Liver (tissue), 9 donors: ENCODE data around the gene CEP131. TPM values are rescaled to one million over a fixed set of nuclear protein-coding genes. Genes with fewer than 3 reads are reported as not detected.

Experiments used
- DNase-seq: peaks from one replicate; pipeline ENCODE4 v3.0.0-alpha.2; 2017; ENCODE audit warnings: low spot score
- H3K27ac ChIP-seq, 2 donors: one replicate each; pipeline ENCODE4 v1.7.0; 2013; ENCODE audit warnings: inconsistent platforms in 2 of 2, low read length in 2 of 2, control low read depth in 1 of 2, low read depth in 1 of 2, mild to moderate bottlenecking in 1 of 2
- H3K27me3 ChIP-seq, 4 donors: one replicate each; pipeline versions ENCODE4 v1.6.1 to v1.7.0; 2013; ENCODE audit warnings: low read length in 3 of 4, inconsistent platforms in 1 of 4, mild to moderate bottlenecking in 1 of 4, moderate library complexity in 1 of 4; ENCODE audit not compliant: control insufficient read depth in 4 of 4, insufficient read depth in 4 of 4
- H3K36me3 ChIP-seq, 4 donors: one replicate each; pipeline versions ENCODE4 v1.6.1 to v1.7.0; 2013; ENCODE audit warnings: low read length in 3 of 4, mild to moderate bottlenecking in 3 of 4, low read depth in 1 of 4, moderate library complexity in 1 of 4; ENCODE audit not compliant: control insufficient read depth in 4 of 4, insufficient read depth in 3 of 4
- H3K4me1 ChIP-seq, 4 donors: one replicate each; pipeline versions ENCODE4 v1.6.1 to v1.7.0; 2013; ENCODE audit warnings: low read length in 3 of 4, mild to moderate bottlenecking in 3 of 4, moderate library complexity in 1 of 4; ENCODE audit not compliant: control insufficient read depth in 4 of 4, insufficient read depth in 4 of 4
- H3K4me3 ChIP-seq, 3 donors: one replicate each; pipeline versions ENCODE4 v1.6.1 to v1.7.0; 2013; ENCODE audit warnings: low read length in 3 of 3, control low read depth in 1 of 3, low read depth in 1 of 3, mild to moderate bottlenecking in 1 of 3
- H3K9ac ChIP-seq, 2 donors: one replicate each; pipeline ENCODE4 v1.7.0; 2013; ENCODE audit warnings: low read length in 2 of 2, mild to moderate bottlenecking in 2 of 2, moderate library complexity in 2 of 2, control low read depth in 1 of 2, low read depth in 1 of 2
- H3K9me3 ChIP-seq, 4 donors: one replicate each; pipeline versions ENCODE4 v1.6.1 to v1.7.0; 2013; ENCODE audit warnings: low read length in 3 of 4; ENCODE audit not compliant: control insufficient read depth in 4 of 4
- ATF3 ChIP-seq: IDR thresholded peaks from 2 replicates; pipeline ENCODE4 v1.6.1; 2016; ENCODE audit warnings: antibody characterized with exemption
- EGR1 ChIP-seq, 2 donors: IDR thresholded peaks; 2 replicates each; pipeline ENCODE4 v1.6.1; 2016 to 2018; ENCODE audit warnings: antibody characterized with exemption in 2 of 2, low read depth in 2 of 2
- FOXA1 ChIP-seq: IDR thresholded peaks from 2 replicates; pipeline ENCODE4 v1.6.1; 2016; ENCODE audit warnings: antibody characterized with exemption
- FOXA2 ChIP-seq: IDR thresholded peaks from 2 replicates; pipeline ENCODE4 v1.6.1; 2016; ENCODE audit warnings: antibody characterized with exemption
- GABPA ChIP-seq, 2 donors: IDR thresholded peaks in 1 of 2; conservative IDR thresholded peaks in 1 of 2; 2 replicates each; pipeline ENCODE4 v1.6.1; 2016; ENCODE audit warnings: antibody characterized with exemption in 2 of 2, mild to moderate bottlenecking in 1 of 2, moderate library complexity in 1 of 2
- HNF4A ChIP-seq, 2 donors: conservative IDR thresholded peaks; 2 replicates each; pipeline ENCODE4 v1.6.1; 2016; ENCODE audit warnings: antibody characterized with exemption in 2 of 2, mild to moderate bottlenecking in 2 of 2
- JUND ChIP-seq, 2 donors: IDR thresholded peaks; 2 replicates each; pipeline ENCODE4 v1.6.1; 2016; ENCODE audit warnings: antibody characterized with exemption in 2 of 2
- MAX ChIP-seq: IDR thresholded peaks from 2 replicates; pipeline ENCODE4 v1.6.1; 2016; ENCODE audit warnings: antibody characterized with exemption
- NR2F2 ChIP-seq: IDR thresholded peaks from 2 replicates; pipeline ENCODE4 v1.6.1; 2016; ENCODE audit warnings: antibody characterized with exemption
- RAD21 ChIP-seq, 2 donors: IDR thresholded peaks; 2 replicates each; pipeline ENCODE4 v1.6.1; 2016; ENCODE audit warnings: antibody characterized with exemption in 2 of 2, mild to moderate bottlenecking in 2 of 2
- RXRA ChIP-seq, 2 donors: IDR thresholded peaks; 2 replicates each; pipeline ENCODE4 v1.6.1; 2017 to 2018; ENCODE audit warnings: antibody characterized with exemption in 2 of 2, mild to moderate bottlenecking in 1 of 2
- SP1 ChIP-seq: IDR thresholded peaks from 2 replicates; pipeline ENCODE4 v1.6.1; 2018; ENCODE audit warnings: antibody characterized with exemption, mild to moderate bottlenecking
- ZBTB33 ChIP-seq: IDR thresholded peaks from 2 replicates; pipeline ENCODE4 v1.6.1; 2016; ENCODE audit warnings: antibody characterized with exemption
- WGBS: extraction: QIAGEN DNeasy Blood & Tissue Kit; methylation state at CpG from one replicate; pipeline ENCODE4 v1.1.7; 2013; 5-methylcytosine and 5-hydroxymethylcytosine counted together
- polyA plus RNA-seq, 2 donors: library from polyadenylated mRNA; stranded (reverse) in 1 of 2; unstranded in 1 of 2; fragments of 200-250 nt in 1 of 2; fragments of >200 nt in 1 of 2; fragmentation: Nextera tagmentation in 1 of 2; extraction: Ambion mirVana in 1 of 2; gene quantifications; one replicate each; pipeline versions ENCODE4 v1.2.1 to v1.2.3, GENCODE V29; 2013 to 2015
- total RNA-seq, 2 donors: library from RNA; depleted of rRNA; stranded (reverse); fragments of >200 nt; gene quantifications; one replicate each; pipeline ENCODE4 v1.2.3, GENCODE V29; 2014
- donor health status: healthy.
- donor health status: healthy.
- donor health status: healthy.
- donor health status: healthy.
- donor health status: healthy.

CEP131 gene
- total and polyA plus RNA-seq, 4 donors: 0.71 to 6.3 (median 2.2) TPM

- TF ChIP-seq GABPA (IDR thresholded peaks at IDR 0.05 in 1 of 2, conservative IDR thresholded peaks at IDR 0.05 in 1 of 2): no peak
- TF ChIP-seq NR2F2: no peak
- no peak for TF ChIP-seq JUND (IDR thresholded peaks at IDR 0.05)
Observed at GRCh38 chr17:81140695-81141094, 82.1 kb downstream of the CEP131 start (continued).

GRCh38 chr17:81140018-81140417 lies 82.7 kb downstream of the CEP131 start:
- no peak overlapping the region for H3K4me3 ChIP-seq
- H3K36me3 ChIP-seq: no peaks in the 10 kb centered on the region
- no peak overlapping the region for H3K27ac ChIP-seq
- DNase-seq: no peak
- H3K9ac ChIP-seq: no peak overlapping the region
- H3K4me1 ChIP-seq: no peaks in the 10 kb centered on the region
- 82% methylated on average over 8 of the region's 8 CpGs for WGBS
- no peaks in the 10 kb centered on the region for H3K27me3 ChIP-seq
- no peaks in the 10 kb centered on the region for H3K9me3 ChIP-seq
- no peak for TF ChIP-seq RXRA (IDR thresholded peaks at IDR 0.05)
- no peak for TF ChIP-seq RAD21 (IDR thresholded peaks at IDR 0.05)
- TF ChIP-seq ATF3: no peak
- TF ChIP-seq GABPA (IDR thresholded peaks at IDR 0.05 in 1 of 2, conservative IDR thresholded peaks at IDR 0.05 in 1 of 2): no peak
- no peak for TF ChIP-seq SP1
- no peak for TF ChIP-seq MAX
- TF ChIP-seq NR2F2: no peak
- TF ChIP-seq HNF4A (conservative IDR thresholded peaks at IDR 0.05): no peak
- no peak for TF ChIP-seq FOXA1
- TF ChIP-seq FOXA2: no peak
- TF ChIP-seq ZBTB33: no peak
- no peak for TF ChIP-seq EGR1 (IDR thresholded peaks at IDR 0.05; ENCODE audit: low read depth in 2 of 2)

Other genes starting within 250 kb of the CEP131 start
- gene CHMP6, start 231.1 kb downstream of the CEP131 start, total RNA-seq: 10 to 100 TPM in 1 of 2 donors, 1 to 10 TPM in 1; 9.6 to 14.5 TPM
- 10 to 100 TPM; 19.0 to 24.0 TPM for gene CHMP6, start 231.1 kb downstream of the CEP131 start, polyA plus RNA-seq
- 10 to 100 TPM in 1 of 2 donors, 1 to 10 TPM in 1; 8.1 to 42.5 TPM for gene BAIAP2, start 187.8 kb downstream of the CEP131 start, total RNA-seq
- gene BAIAP2, start 187.8 kb downstream of the CEP131 start, polyA plus RNA-seq: 10 to 100 TPM; 47.3 to 61.3 TPM
- not detected for gene PVALEF, start 57.5 kb downstream of the CEP131 start, total RNA-seq
- not detected for gene PVALEF, start 57.5 kb downstream of the CEP131 start, polyA plus RNA-seq
- 1 to 10 TPM in 1 of 2 donors, under 1 TPM in 1; 0.79 to 2.3 TPM for gene AATK, start 56.7 kb downstream of the CEP131 start, total RNA-seq
- gene AATK, start 56.7 kb downstream of the CEP131 start, polyA plus RNA-seq: under 1 TPM; 0.24 to 0.45 TPM
- 10 to 100 TPM in 1 of 2 donors, 1 to 10 TPM in 1; 10.0 to 22.9 TPM for gene TEPSIN, start 16.1 kb upstream of the CEP131 start, total RNA-seq
- gene TEPSIN, start 16.1 kb upstream of the CEP131 start, polyA plus RNA-seq: 10 to 100 TPM in 1 of 2 donors, 1 to 10 TPM in 1; 3.2 to 11.4 TPM
- gene NDUFAF8, start 16.4 kb upstream of the CEP131 start, total RNA-seq: 10 to 100 TPM in 1 of 2 donors, 1 to 10 TPM in 1; 8.3 to 11.6 TPM
- 10 to 100 TPM; 19.3 to 67.4 TPM for gene NDUFAF8, start 16.4 kb upstream of the CEP131 start, polyA plus RNA-seq
- gene SLC38A10, start 72.3 kb upstream of the CEP131 start, total RNA-seq: 100 to 1,000 TPM in 1 of 2 donors, 10 to 100 TPM in 1; 34.2 to 117 TPM
- 10 to 100 TPM; 29.3 to 75.2 TPM for gene SLC38A10, start 72.3 kb upstream of the CEP131 start, polyA plus RNA-seq
- gene BAHCC1, start 172.5 kb upstream of the CEP131 start, total RNA-seq: 1 to 10 TPM; 3.2 to 3.9 TPM
- 1 to 10 TPM in 1 of 2 donors, under 1 TPM in 1; 0.76 to 1.9 TPM for gene BAHCC1, start 172.5 kb upstream of the CEP131 start, polyA plus RNA-seq